HG02885 (cell line): ENCODE results near the gene FRMD3.
"Not testable (repeated sequence)": the region's sequence is repeated elsewhere in the genome, so short reads cannot be mapped to it uniquely, and the experiment has no call there.

Experiments used
- ATAC-seq: cut with Tn5 transposase; IDR thresholded peaks from one replicate; pipeline ENCODE4 v1.9.1; 2021; ENCODE audit warnings: mild to moderate bottlenecking; ENCODE audit not compliant: unreplicated experiment, poor library complexity

The FRMD3 gene

DNA sequence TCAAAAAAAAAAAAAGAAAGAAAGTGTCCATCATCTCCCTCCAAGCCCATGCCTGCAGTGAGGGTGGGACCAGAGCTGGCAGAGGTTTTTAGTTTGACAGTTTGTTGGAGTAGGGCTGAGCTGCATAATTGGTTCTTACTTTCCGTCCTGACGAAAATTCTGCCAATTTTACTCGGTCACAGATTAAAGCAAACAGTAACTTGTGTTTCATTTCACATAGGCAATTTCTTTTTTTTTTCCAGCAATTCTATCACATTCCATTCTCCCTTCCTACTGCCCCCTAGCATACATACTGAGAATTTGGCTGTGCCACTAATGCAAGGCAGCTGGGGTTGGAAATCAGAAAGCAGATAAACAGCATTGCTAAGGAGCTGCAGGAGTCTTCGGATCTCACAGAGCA, 132.4 kb downstream of the FRMD3 start:
- no peak for ATAC-seq

DNA sequence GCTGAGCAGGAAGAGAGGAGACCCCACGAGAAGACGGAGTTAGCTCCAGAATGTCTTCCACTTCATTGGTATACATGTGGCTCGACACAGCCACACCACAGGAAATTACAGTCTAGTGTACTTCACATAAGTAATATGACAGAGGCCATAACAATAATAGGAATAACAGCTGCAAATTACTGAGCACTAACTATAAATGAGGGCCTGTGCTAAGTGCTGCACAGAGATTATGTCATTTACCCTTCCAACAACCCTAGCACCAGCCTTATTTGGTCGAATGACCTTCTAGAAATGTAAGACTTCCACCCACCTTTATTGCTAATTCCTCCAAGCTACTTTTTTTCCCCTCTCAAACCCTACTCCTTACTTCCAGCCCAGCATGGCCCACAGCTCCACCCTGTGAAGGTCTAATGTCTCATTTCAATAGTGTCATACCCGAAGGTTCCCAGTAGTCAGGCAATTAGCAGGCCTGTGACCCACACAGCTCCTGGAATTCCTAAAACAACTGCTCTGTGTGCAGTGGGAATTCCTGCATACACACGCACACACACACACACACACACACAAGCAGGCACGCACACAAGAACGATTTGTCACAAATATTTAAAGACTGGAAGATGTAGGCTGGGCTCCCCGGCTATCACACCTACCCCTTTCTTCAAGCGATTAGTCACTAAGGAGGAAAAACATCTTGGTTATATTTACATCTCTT, 134.5 kb downstream of the FRMD3 start:
- ATAC-seq: no peak

DNA sequence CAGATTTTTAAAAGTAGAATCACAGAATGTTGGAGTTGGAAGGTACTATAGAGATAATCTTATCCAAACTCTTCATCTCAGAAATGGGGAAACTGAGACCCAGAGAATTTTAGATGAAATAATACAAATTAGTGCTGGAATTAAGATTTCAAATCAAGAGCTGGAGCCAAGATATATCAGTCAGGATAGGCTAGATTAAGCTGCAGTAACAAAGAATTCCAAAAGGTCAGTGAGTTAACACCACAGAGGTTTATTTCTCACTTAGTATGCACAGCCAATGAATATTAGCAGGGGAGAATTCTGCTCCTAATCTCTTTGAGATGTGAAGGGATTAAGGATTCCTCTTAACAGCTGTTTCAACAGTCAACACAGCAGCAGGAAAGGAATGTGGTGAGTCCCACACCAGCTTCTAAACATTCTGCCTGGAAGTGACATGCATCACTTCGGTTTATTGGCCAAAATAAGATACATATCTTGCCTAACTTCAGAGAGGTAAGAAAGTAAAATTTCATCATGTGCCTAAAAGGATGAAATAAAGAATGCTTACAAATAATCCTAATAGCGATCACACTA, 136.8 kb downstream of the FRMD3 start:
- ATAC-seq: no peak

DNA sequence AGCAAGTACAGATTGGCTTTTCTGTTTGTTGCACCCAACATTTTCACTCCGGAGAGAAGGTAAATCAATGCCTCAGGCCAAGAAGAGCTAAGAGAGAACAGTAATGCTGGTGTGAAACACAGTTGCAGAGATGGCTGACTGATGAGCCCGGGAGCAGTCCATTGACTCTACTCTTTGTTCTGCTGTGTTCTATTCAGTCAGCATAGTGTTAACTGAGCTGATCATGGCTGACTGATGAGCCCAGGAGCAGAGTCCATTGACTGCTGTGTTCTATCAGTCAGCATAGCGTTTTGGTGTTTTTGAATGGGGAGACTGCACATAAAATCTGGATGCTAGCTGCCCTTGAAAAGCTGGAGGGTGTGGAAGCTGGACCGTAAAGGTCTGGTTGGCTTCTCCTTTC, 141.4 kb downstream of the FRMD3 start:
- no peak for ATAC-seq

DNA sequence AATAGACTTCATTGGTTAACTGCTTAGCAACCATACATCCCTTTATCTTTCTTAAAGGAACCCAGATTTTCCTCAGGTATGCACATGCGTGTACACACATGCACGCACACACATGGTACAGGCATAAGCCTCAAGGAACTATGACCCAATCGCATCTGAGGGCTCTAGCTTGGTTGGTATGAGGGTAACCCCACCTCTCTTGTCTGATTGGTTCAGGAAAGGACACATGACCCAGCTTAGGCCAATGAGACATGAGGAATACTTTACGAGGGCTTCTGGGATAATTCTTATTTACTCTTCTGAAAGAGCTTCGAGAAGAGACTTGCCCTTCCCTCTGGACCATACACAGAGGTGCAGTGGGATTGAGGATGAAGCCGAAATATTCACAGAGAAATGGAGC, 141.9 kb downstream of the FRMD3 start:
- ATAC-seq: no peak

DNA sequence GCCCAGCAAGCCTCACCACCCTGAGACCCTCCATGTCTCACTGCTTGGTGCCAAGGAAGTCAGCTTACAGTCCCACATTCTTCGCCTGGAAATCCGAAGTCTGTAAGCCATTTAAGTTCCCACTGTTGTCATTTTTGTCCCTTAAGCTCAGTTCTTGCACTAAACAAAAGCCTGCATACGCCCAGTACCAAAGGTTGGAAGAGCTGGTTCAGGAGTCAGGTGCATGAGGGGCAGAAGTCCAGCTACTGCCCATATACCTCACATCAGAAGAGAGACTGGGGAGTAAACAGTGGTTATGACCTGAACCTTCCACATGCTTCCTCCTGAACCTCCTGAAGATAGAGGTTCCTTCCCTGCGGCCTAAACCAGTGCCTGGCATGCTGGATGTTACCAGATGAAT, 146.0 kb downstream of the FRMD3 start:
- no peak for ATAC-seq

DNA sequence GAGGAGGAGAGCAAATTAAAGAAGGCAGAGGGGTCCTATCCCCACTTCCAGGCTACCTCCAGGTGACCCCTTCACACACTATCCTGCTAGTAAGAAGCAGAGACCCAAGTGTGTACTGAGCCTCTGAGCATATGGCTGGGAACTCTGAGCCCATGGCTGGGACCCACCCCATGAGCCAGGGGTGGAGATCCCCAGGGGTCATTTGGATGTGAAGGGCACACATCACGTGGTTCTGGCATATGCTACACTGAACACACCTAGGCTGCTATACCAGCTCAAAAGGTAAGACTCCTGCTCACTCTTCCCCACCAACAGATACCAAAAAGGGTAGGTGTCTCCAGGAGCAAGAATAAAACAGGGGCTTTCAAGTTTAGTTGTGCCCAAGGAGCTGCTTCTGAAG, 149.9 kb downstream of the FRMD3 start:
- no peak for ATAC-seq

DNA sequence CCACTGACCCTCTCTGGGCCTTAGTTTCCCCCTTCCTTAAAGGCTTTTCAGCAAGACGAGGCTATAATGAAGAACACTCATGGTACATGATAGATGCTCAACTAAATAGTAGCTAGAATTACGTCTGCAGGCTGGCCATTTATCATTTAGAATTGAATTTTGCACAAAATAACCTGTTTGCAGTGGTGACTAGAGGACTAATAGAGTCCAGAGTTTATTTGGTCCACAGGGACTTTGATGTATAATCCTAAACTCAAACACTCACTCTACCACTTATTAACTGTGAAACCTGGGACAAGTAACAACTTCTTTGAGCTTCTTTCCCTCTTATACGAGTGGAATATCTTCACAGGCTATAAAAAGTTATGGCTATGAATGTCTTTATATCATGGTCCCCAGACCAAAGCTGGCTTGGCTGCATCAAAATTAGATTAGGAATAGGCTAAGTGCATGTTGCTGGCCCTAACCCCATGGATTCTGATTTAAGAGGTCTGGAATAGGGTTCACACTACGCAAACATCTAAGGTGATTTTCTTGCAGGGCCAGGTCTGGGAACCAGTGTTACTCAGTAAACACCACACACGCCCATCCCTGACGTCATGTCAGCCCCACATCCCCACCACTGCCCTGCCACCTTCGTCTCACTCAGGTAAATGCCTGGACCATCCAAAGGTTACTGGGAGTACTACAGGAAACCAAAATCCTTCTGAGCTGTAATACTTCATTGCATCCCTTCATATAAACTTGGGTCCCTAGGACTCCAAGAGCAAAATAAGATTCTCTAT, 150.6 kb downstream of the FRMD3 start:
- no peak for ATAC-seq

DNA sequence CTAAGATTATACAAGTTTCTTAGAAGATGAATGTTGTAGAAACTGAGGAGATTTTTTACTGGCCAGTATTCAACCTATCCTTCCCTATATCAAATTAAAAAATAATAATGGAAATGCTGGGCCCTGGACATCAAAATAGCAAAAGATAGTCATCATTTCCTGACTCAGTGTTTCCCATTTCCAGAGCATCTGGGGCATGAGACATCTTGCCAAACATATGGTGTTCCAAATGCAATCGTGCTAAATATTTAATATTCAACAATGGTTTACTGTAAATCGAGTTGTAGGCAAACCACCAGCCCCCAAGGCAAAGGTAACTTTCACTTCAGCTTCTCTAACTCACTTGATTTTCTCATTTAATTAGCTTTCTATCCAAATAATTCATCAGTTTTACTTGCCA, 152.9 kb downstream of the FRMD3 start:
- no peak for ATAC-seq

DNA sequence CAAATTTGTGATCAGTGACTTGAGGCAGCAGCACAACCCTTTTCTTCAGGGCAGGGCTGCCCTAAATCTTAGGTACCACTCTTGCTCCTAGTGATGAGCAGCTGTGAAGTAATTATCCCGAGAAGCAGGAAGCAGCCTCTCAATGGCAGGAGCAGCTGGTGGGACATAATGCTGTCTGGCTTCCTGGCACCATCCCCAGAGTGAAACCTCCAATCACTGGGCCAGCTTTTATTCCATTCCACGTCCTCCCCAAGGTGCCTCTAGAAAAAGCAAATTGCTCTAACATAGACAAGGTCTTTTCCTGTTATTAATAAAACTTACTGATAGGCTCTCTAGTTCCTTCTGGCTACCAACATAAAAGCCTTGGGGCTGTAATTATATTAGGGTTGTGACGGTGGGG, 154.0 kb downstream of the FRMD3 start:
- ATAC-seq: no peak

DNA sequence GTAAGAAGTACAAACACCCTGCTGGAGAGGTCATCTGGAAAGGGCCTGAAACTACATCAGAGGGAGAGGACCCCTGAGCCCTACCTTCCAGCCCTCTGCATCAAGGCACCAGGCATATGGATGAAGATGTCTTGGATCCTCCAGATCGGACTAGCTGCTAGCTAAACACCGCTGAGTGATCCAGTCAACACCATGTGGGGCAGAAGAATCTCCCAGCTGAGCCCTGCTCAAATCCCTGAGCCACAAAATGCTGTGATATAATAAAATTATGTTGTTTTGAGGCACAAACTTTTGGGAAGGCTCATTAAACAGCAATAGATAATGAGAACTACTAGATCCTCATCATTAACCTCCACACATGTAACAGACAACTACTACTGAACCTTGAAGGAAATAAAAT, 155.2 kb downstream of the FRMD3 start:
- no peak for ATAC-seq

DNA sequence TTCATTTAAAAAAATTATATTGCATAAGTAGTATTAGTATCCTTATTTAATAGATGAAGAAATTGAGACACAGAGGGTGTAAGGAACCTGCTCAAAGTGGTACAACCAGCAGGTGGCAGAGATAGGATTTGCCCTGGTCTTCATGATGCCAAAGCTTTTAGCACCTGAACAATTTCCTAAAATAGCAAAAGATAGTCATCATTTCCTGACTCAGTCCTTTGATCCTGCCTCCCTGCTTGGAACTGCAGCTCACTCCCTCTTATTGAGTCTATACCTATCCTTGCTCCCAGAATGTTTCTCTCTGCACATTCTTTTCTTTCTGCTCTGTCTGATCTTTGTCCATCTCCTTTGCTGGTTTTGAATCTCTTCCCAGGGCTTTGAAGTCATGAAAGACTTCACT, 155.8 kb downstream of the FRMD3 start:
- ATAC-seq: no peak

DNA sequence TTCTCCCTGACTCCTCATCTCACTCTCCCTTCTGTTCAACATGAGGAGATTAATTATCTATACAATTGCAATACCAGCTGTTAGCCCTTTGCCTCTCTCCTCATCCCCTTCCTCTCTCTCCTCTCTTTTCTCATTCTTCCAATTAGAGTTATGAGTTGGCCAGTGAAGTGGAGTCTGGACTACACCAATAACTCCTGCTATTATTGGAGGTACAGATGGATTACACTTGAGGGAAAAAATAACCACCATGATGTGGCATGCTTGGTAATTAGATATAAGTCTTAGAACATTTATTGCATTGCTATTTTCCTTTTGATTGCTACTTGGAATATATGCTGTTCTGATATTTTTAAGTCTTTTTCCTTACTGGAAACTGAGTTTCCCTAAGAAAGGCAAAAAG, 159.2 kb downstream of the FRMD3 start:
- ATAC-seq: no peak

DNA sequence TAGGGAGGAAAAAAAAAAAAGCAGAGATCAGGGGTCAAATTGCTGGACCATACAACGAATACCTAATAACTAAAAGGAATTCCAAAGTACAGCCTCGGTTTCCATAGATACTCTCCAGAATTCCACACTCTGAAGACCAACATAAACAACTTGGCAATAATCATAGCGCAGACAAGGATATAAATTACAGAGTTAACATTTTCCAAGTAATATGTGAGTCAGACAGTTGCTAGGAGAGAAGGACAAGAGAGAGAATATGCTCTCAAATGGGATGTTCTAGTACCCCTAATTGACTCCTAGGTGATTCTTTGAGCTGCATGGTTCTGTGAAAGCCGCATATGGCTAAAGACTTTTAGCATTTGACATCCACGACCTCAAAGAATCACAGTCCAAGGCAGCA, 165.2 kb downstream of the FRMD3 start:
- ATAC-seq: no peak

DNA sequence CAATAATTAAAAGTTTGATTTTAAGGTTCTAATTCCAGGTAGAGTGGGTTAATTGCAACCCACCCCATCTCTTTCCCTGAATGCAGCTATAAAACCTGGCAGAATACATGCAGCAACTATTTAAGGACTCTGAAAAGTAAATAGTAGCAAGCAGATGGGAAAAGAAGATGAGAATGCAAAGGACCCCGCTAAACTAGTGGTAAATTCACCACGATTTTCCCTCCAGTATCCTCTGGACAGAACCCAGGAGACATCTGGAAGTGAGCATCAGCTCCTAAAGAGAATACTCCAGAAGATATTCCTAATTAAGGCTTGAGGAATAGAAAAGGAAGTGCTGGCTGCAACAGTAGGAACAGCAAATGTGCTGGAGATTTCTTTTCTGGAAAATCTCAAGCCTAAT, 170.9 kb downstream of the FRMD3 start:
- ATAC-seq: no peak

DNA sequence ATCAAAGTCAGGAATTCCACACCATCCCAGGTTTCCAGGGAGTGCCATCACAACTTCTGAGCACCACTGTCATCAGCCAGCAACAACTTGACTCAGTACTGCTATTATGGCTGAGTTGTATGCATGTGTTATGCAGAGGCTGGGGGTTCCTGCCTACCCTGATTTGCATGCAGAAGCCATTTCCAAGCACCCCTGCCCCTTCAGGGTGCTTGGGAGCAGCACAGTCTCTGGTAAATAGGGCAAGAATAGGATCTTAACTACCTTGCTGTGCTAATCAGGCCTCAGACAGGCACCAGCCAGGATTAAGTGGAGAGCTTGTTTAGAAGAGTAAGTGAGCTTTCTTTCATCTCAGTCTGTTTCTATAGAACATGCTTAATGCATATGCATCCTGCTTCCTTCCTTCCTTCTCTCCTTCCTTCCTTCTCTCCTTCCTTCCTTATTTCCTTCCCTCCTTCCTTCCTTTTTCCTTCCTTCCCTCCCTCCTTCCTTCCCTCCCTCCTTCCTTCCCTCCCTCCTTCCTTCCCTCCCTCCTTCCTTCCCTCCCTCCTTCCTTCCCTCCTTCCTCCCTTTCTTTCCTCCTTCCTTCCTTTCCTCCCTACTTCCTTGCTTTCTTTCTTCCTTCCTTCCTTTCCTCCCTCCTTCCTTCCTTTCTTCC, 175.7 kb downstream of the FRMD3 start:
- no peak for ATAC-seq

DNA sequence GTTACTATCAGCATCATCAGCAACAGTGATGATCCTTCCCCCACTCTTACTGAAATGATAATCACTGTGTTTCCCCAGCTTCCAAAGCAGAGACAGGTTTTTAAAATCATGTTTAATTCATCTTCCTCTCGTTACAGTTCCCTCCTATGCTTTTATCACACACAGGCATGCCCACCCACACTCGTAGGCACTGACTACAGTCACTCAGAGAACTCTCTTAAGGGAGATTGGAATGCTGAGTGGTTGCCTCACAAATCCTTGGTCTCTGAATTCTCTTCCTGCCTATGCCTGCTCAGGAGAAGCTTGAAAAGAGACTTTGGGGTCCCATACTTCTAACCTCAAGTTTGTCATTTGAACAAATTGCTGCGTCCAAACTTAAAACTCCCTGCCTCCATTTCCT, 179.2 kb downstream of the FRMD3 start:
- ATAC-seq: no peak

DNA sequence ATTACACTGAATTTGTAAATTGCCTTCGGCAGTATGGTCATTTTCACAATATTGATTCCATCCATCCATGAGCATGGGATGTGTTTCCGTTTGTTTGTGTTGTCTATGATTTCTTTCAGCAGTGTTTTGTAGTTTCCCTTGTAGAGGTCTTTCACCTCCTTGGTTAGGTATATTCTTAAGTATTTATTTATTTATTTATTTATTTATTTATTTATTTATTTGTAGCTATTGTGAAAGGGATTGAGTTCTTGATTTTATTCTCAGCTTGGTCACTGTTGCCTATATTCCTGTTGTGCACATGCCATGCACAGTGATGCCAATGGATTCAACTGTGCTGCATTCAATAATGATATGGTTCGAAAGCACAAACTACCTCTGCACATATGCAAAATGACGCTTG, 179.7 kb downstream of the FRMD3 start:
- ATAC-seq: not testable (repeated sequence)

DNA sequence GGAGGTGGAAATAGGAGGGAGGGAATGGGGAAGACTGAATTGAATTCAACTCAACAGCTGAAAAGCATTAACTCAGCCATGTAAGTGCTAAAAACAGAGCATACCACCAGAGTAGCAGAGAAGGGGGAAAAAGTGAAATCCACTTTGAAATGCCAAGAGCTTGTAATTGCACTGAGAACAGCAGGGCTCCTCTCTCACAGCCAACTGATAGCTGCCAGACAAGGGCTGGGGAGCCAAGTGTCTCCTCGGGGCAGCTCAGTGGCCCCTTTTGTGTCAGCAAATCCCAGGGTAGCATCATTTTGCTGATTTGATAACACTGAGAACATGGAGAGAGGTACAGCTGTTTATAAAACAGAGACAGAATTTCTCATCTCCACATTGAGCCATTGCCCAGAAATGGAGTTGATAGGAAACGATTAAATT, 182.5 kb downstream of the FRMD3 start:
- ATAC-seq: no peak

DNA sequence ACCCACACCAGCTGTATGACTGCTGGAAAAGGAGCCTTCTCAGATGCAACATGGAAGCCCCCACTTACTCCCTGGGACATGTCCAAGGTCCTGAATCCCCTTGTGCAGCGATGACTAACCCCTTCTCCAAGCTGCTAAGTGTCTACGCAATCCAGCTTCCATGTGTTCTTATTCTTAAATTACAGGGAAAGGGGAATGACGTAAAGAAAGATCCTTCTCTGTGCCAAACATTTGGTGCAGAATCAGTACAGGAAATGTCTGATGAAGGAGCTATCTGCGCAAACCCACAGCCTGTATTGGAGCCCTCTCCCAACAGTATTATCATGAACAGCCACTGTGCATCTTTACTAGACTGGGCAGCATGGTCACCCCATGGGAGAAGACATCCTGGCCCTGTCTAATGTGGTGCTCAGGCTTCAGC, 183.2 kb downstream of the FRMD3 start:
- no peak for ATAC-seq

DNA sequence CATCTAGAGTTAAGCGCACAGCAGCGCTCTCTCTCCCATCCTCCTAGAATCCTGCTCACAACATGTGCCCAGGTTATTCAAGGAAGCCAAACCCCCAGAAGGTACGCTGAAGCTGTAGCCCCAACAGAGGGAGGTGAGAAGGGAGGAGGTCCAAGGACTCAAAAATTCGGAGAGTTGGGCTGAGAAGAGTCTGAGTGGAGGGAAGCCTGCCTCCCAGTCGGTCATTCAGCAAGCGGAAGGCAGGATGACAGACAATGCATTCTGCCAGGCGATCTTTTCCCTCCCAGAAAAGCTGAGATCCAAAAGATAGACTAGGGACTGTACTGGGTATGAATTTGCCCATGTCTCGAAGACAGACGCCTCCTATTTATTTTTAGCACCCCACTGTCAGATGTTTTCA, 189.2 kb downstream of the FRMD3 start:
- no peak for ATAC-seq
